GM12801 (cell line): ENCODE results near the gene NXPH3.

ENCODE experiments used
- TF ChIP-seq, protein P1 (sequence below): IDR thresholded peaks from one replicate; pipeline ENCODE4 v1.5.1; 2011; ENCODE audit warnings: control low read depth; ENCODE audit not compliant: insufficient read length; ENCODE audit errors: extremely low read depth

The NXPH3 gene

GRCh38 chr17:49595328-49595727 is 19.7 kb downstream of the NXPH3 start:
- TF ChIP-seq, protein P1, sequence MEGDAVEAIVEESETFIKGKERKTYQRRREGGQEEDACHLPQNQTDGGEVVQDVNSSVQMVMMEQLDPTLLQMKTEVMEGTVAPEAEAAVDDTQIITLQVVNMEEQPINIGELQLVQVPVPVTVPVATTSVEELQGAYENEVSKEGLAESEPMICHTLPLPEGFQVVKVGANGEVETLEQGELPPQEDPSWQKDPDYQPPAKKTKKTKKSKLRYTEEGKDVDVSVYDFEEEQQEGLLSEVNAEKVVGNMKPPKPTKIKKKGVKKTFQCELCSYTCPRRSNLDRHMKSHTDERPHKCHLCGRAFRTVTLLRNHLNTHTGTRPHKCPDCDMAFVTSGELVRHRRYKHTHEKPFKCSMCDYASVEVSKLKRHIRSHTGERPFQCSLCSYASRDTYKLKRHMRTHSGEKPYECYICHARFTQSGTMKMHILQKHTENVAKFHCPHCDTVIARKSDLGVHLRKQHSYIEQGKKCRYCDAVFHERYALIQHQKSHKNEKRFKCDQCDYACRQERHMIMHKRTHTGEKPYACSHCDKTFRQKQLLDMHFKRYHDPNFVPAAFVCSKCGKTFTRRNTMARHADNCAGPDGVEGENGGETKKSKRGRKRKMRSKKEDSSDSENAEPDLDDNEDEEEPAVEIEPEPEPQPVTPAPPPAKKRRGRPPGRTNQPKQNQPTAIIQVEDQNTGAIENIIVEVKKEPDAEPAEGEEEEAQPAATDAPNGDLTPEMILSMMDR: no peak

- TF ChIP-seq, protein P1: no peak
Measured at GRCh38 chr17:49595980-49596379, 20.3 kb downstream of the NXPH3 start.

DNA sequence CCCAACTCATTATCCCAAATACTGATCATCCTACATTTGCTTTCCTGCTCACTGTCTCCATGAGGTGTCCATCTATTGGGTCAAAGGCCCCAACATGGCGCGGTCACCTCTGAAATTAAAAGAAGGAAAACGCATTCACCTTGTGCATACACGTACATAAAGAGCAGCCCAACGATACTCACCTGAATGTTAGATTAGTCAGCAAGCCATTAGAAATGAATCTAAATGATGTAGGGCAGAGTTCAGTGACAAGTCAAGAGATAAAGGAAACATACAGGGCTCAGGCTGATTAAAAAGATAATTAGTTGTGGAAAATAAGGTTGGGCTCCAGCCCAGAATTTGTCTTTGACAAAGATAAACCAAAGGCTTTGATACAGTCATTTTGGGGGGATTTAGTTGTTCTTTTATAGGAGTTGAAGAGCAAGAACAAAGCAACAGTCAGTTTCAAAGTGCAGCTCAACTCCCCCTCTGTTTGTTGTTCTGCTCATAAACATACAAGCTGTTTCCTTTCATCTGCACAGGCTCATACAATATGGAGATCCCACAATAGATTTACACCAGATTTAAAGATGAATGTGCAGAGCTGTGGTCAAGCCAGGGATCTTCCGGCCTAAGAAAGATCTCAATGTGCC is 21.1 kb downstream of the NXPH3 start:
- TF ChIP-seq, protein P1: no peak

DNA sequence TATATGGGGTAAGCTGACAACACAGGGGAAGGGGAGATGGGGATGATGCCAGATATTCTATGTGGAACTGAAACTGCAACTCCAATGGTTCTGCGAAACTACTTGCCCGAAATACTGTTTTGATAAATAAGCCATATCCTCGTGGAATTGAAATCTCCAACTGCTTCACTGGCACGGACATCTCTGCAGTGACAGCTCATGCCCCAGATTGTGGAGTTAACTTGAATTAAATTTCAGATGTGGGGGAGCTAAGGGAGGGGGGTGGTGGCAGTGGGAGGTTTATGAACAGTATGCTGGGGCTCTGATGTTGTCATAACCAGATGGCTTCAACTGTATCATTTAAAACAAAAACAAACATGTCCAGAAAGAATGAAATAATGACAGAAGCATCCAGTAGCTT is 21.8 kb downstream of the NXPH3 start:
- TF ChIP-seq, protein P1: no peak

DNA sequence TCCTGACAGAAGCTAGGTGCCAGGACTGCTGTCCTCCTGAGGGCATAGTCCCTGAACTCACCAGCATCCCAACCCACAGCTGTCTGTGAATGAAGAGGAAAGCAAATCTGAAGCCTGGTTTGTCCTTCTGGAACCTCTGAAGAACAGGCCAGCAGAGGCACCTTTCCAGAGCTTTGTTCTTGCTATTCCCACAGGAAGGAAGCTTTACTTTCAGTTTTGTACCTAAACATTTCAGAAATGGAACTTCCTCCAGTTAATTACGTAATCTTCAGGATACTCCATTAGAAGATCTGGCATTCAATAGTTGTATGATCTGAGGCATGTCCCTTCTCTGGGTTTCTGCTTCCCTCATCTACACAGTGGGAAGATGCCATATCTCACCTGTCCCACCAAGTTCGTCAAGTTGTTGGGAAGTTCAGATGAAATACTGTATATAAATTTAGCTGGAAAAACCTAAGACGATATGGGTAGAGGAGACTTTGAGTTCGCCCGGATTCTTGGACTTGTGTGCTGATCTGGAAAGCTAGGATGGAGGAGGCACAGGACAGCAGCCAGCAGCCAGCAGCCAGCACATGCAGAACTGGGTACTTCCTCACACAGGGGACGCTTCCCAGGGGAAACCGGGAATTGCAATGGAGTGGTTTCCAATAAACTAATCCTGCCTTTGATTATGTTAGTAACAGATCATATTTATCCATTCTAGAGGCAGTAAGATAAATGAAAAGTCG is 22.4 kb downstream of the NXPH3 start:
- TF ChIP-seq, protein P1: no peak

- TF ChIP-seq, protein P1: no peak
Measured at GRCh38 chr17:49598918-49599317, 23.2 kb downstream of the NXPH3 start.

- TF ChIP-seq, protein P1: no peak
Measured at GRCh38 chr17:49600949-49601348, 25.3 kb downstream of the NXPH3 start.
